B cell (primary cell): ENCODE data around the gene GTPBP3. TPM values are rescaled to one million over a fixed set of nuclear protein-coding genes. Genes with fewer than 3 reads are reported as not detected.
"Not testable (repeated sequence)": the region's sequence is repeated elsewhere in the genome, so short reads cannot be mapped to it uniquely, and the experiment has no call there.

Experiments used
- ATAC-seq: fragments of 200-7000 bp; cut with Tn5 transposase; one replicate; pipeline ENCODE4 v1.10.0; 2021; ENCODE audit warnings: low read depth, mild to moderate bottlenecking, moderate number of reproducible peaks, moderate library complexity
- CTCF ChIA-PET: fragments of 350-600 bp; sonication (Branson Sonifier 250); formaldehyde crosslinking; loops from one replicate; lab custom pipeline; 2021; ENCODE audit warnings: antibody characterized with exemption, inconsistent platforms; lab: Charles Lee
- POLR2A ChIA-PET: fragments of 350-600 bp; sonication (Branson Sonifier 250); formaldehyde crosslinking; loops from one replicate; lab custom pipeline; 2021; ENCODE audit warnings: antibody characterized with exemption; lab: Charles Lee
- DNase-seq: peaks from one replicate; pipeline ENCODE4 v3.0.0; 2013
- H2AFZ ChIP-seq: 2 replicates; pipeline ENCODE4 v1.6.1; 2012; ENCODE audit warnings: mild to moderate bottlenecking, low read depth, low read length; ENCODE audit not compliant: insufficient read depth, poor library complexity, severe bottlenecking
- H3K27ac ChIP-seq, 2 donors: 1 replicate in 1 of 2; 2 replicates in 1 of 2; pipeline ENCODE4 v1.5.1; 2012 to 2013; ENCODE audit warnings: low read length in 2 of 2, mild to moderate bottlenecking in 2 of 2, moderate library complexity in 1 of 2
- H3K27me3 ChIP-seq, 4 experiments: fragments of 200-600 bp in 1 of 4; sonication (generic) in 1 of 4; replicated peaks in 1 of 4; 1 replicate in 2 of 4; 2 replicates in 2 of 4; pipeline versions ENCODE4 v1.6.1 to v1.7.0; 2013 to 2016; ENCODE audit warnings: low read length in 3 of 4, mild to moderate bottlenecking in 2 of 4, mixed read lengths in 1 of 4, moderate library complexity in 1 of 4; ENCODE audit not compliant: insufficient read depth in 4 of 4, control insufficient read depth in 3 of 4; ENCODE audit errors: control extremely low read depth in 1 of 4
- H3K36me3 ChIP-seq, 2 experiments: replicated peaks in 1 of 2; 1 replicate in 1 of 2; 2 replicates in 1 of 2; pipeline versions ENCODE4 v1.6.1 to v1.7.1; 2013; ENCODE audit warnings: low read length in 1 of 2; ENCODE audit not compliant: insufficient read depth in 2 of 2, control insufficient read depth in 1 of 2; ENCODE audit errors: control extremely low read depth in 1 of 2, extremely low read depth in 1 of 2
- H3K4me1 ChIP-seq, 2 donors: fragments of 200-600 bp in 1 of 2; sonication (generic) in 1 of 2; 1 replicate in 1 of 2; 2 replicates in 1 of 2; pipeline versions ENCODE4 v1.5.1 to v1.6.1; 2013 to 2017; ENCODE audit warnings: low read length in 2 of 2; ENCODE audit not compliant: control insufficient read depth in 2 of 2, insufficient read depth in 2 of 2
- H3K4me2 ChIP-seq: replicated peaks from 2 replicates; pipeline ENCODE3; 2012; ENCODE audit warnings: mild to moderate bottlenecking, low read depth, low read length; ENCODE audit not compliant: poor library complexity, severe bottlenecking
- H3K4me3 ChIP-seq, 5 experiments: fragments of 200-600 bp in 1 of 5; sonication (generic) in 1 of 5; 1 replicate in 3 of 5; 2 replicates in 2 of 5; pipeline versions ENCODE4 v1.5.1 to v1.7.0; 2011 to 2016; ENCODE audit warnings: low read length in 4 of 5, mild to moderate bottlenecking in 4 of 5, low read depth in 2 of 5, control low read depth in 1 of 5, moderate library complexity in 1 of 5; ENCODE audit not compliant: insufficient read depth in 1 of 5; ENCODE audit errors: control extremely low read depth in 1 of 5, extremely low read depth in 1 of 5
- H3K79me2 ChIP-seq: fragments of 200-600 bp; sonication (generic); one replicate; pipeline ENCODE4 v1.6.0; 2016; ENCODE audit warnings: low read length; ENCODE audit not compliant: control insufficient read depth, insufficient read depth
- H3K9ac ChIP-seq: fragments of 200-600 bp; sonication (generic); 2 replicates; pipeline ENCODE4 v1.6.1; 2017; ENCODE audit warnings: mild to moderate bottlenecking, low read length, moderate library complexity
- H3K9me3 ChIP-seq, 3 donors: one replicate each; pipeline versions ENCODE4 v1.6.1 to v1.7.1; 2013; ENCODE audit warnings: low read length in 2 of 3; ENCODE audit not compliant: control insufficient read depth in 2 of 3, insufficient read depth in 1 of 3; ENCODE audit errors: control extremely low read depth in 1 of 3
- H4K20me1 ChIP-seq: 2 replicates; pipeline ENCODE4 v1.6.0; 2012; ENCODE audit warnings: mild to moderate bottlenecking, low read length; ENCODE audit not compliant: insufficient read depth, control insufficient read depth, poor library complexity, severe bottlenecking
- H3K27ac Mint-ChIP-seq: one replicate; pipeline ENCODE4 v1.8.0; 2021; ENCODE audit warnings: mixed read lengths
- H3K27me3 Mint-ChIP-seq: one replicate; pipeline ENCODE4 v1.8.0; 2021; ENCODE audit warnings: mixed read lengths
- H3K4me1 Mint-ChIP-seq: one replicate; pipeline ENCODE4 v1.8.0; 2021; ENCODE audit warnings: mixed read lengths
- H3K4me3 Mint-ChIP-seq: one replicate; pipeline ENCODE4 v1.8.0; 2021; ENCODE audit warnings: mixed read lengths
- H3K9me3 Mint-ChIP-seq: one replicate; pipeline ENCODE4 v1.8.0; 2022; ENCODE audit warnings: mixed read lengths; ENCODE audit not compliant: insufficient read depth
- CTCF ChIP-seq: fragments of 200-600 bp; IDR thresholded peaks from one replicate; pipeline ENCODE4 v1.8.0; 2022; ENCODE audit warnings: antibody characterized with exemption, mild to moderate bottlenecking
- EZH2 ChIP-seq: IDR thresholded peaks from 2 replicates; pipeline ENCODE4 v1.6.1; 2012; ENCODE audit warnings: borderline replicate concordance, low read depth, mild to moderate bottlenecking, moderate library complexity, low read length; ENCODE audit not compliant: insufficient read depth, poor library complexity, severe bottlenecking
- WGBS: methylation state at CpG from one replicate; pipeline ENCODE4 v1.1.5; 2013; ENCODE audit warnings: missing lambda C conversion rate; ENCODE audit not compliant: insufficient coverage; 5-methylcytosine and 5-hydroxymethylcytosine counted together
- intact Hi-C: fragments of 100-400 bp; cut with micrococcal nuclease; formaldehyde crosslinking; loops from one replicate; pipeline ENCODE4 v1.10.0; 2022
- polyA plus RNA-seq: library from polyadenylated mRNA; depleted of rRNA; stranded (reverse); fragments of >200 nt; gene quantifications from 2 replicates; pipeline ENCODE4 v1.2.3, GENCODE V29; 2012
- total RNA-seq, 2 donors: library from RNA; stranded (reverse); fragments of 120-200 nt in 1 of 2; gene quantifications; 1 replicate in 1 of 2; 2 replicates in 1 of 2; pipeline versions ENCODE4 v1.2.3 to v1.2.4, GENCODE V29; 2013 to 2022

The GTPBP3 gene
- total and polyA plus RNA-seq, 2 donors (not counting 1 experiment from before 2014, with no cell fraction given) = 41.6 to 44.9 TPM

DNA sequence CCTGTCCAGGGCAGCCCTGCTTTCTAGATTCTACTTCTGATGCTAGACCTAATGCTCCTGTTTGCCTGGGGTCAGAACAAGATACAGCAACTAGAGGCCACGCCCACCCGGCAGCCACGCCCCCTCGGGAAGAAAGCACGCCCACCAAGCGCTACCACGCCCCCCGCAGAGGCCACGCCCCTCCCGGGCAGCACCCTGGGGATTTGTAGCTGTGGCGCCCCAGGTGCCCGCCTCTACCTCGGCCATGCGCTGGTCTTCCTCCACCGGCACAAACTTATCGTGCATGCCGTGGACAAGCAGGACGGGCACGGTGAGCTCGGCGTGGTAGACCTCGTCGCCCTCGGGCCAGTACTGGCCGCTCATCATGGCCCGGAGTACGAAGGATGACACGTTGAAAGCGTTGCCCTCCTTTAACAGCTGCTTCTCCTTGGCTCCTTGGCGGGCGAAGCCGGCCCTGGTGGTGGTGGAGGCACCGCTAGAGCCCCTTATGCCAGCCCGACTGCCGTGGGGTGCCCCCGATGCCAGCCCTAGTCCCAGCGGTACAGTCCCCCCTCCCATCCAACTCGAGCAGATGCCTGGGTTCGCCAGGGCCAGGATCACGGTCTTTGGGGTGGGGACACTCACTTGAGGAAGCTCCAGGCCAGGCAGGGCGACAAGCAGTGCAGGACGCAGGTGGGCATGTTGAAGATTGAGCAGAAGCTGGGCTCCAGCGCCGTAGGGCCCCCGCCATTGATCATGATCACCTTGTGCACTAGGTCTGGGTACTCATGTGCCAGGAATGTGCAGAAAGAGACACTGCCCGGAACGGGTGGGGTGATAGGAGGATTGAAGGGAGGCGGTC is 43.1 kb upstream of the GTPBP3 start:
- CTCF ChIA-PET = interaction anchor here (0.6 to 3.7 kb wide), 4 partner anchors 10 to 92 kb away, joined by 3 to 25 read pairs (median 5); no protein-coding TSS in a partner anchor
- H3K4me2 ChIP-seq = no peak overlapping the region

DNA sequence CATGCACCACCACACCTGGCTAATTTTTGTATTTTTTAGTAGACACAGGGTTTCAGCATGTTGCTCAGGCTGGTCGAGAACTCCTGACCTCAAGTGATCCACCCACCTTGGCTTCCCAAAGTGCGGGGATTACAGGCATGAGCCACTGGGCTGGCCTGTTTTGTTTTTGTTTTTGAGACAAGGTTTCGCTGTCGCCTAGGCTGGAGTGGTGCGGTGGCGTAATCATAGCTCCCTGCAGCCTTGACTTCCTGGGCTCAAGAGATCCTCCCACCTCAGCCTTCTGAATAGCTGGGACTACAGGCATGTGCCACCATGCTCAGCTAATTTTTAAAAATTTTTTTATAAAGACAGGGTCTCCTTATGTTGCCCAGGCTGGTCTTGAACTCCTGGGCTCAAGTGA is 41.8 kb upstream of the GTPBP3 start:
- H3K4me1 Mint-ChIP-seq, H3K4me3 Mint-ChIP-seq, H3K36me3 ChIP-seq, H3K9ac ChIP-seq, H3K79me2 ChIP-seq, ATAC-seq, H3K27ac ChIP-seq, H3K4me3 ChIP-seq, H3K27ac Mint-ChIP-seq, H3K4me2 ChIP-seq, H3K27me3 ChIP-seq, H2AFZ ChIP-seq, DNase-seq, H3K27me3 Mint-ChIP-seq, H3K9me3 Mint-ChIP-seq, H4K20me1 ChIP-seq, intact Hi-C loops, H3K4me1 ChIP-seq: not testable (repeated sequence)
- ChIA-PET POLR2A (interaction anchor here (0.6 kb wide), 1 partner anchor 12 kb away, joined by 3 read pairs; no protein-coding TSS in a partner anchor), CTCF (interaction anchor here (0.9 to 1.4 kb wide), 3 partner anchors 8 to 92 kb away, joined by 3 to 4 read pairs (median 4); no protein-coding TSS in a partner anchor)
- WGBS = 96% methylated on average over 4 of the region's 6 CpGs
- H3K9me3 ChIP-seq = peaks cover 0 to 13% (median 0%) of the 10 kb centered on the region in 3 donors

More for the DNA sequence above, 43.1 kb upstream of the GTPBP3 start:
- no peak overlapping the region for H3K27ac ChIP-seq
- Mint-ChIP-seq H3K27me3 (no peaks in the 10 kb centered on the region), H3K27ac (no peak overlapping the region), H3K9me3 (no peaks in the 10 kb centered on the region), H3K4me3 (no peak overlapping the region), H3K4me1 (peaks cover 12% of the 10 kb centered on the region)
- peaks cover 0 to 10% of the 10 kb centered on the region in 2 donors for H3K4me1 ChIP-seq
- no peak overlapping the region for H3K4me3 ChIP-seq
- H3K9me3 ChIP-seq = peaks cover 0 to 13% (median 0%) of the 10 kb centered on the region in 3 donors
- DNase-seq = peak; percentile 66
- H3K9ac ChIP-seq = no peak overlapping the region
- intact Hi-C loops = no loop called here
- 87% methylated on average over 40 of the region's 48 CpGs for WGBS
- TF ChIP-seq EZH2 = no peak
- no peak for TF ChIP-seq CTCF
- POLR2A ChIA-PET = no interaction called here
- H3K79me2 ChIP-seq = no peaks in the 10 kb centered on the region
- no peaks in the 10 kb centered on the region for H3K36me3 ChIP-seq
- H2AFZ ChIP-seq = no peak overlapping the region
- no peaks in the 10 kb centered on the region for H3K27me3 ChIP-seq
- no peak for ATAC-seq
- H4K20me1 ChIP-seq = no peaks in the 10 kb centered on the region
